ENCODE data around the gene SPATA18.

DNA sequence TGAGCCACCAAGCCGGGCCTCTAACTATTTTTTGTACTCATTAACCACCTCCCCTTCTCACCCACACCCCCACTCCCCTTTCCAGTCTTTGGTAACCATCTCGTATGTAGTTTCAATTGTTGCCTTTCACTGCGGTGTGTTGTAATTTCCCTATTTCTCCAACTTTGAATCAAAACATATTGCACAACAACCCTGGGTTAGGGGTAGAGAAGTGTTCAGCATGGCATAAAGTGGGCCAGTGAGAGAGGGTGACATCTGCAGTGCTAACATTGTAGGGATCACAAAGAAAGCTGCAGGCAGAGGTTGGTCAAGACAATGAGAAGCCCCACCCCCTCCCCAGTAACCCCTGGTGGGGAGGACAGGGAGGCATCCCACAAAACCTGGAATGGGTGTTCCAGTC is 92.7 kb downstream of the SPATA18 start:
- TF ChIP-seq GATA2 (IDR thresholded peaks at IDR 0.05; ENCODE audit: low read depth, low read length) (no peak), GATA3 (IDR thresholded peaks at IDR 0.05; ENCODE audit: low read depth, low read length) (no peak)

Data from SH-SY5Y (cell line).